Measurements from ENCODE around the gene SEC16A. TPM values are rescaled to one million over a fixed set of nuclear protein-coding genes. Genes with fewer than 3 reads are reported as not detected.

Gene SEC16A
- total RNA-seq, 4 donors from 2014 or later = 58.0 to 89.3 (median 75.0) TPM

- H3K9me3 ChIP-seq = no peaks in the 10 kb centered on the region
- no peak overlapping the region for H3K27ac ChIP-seq
- H3K4me1 ChIP-seq = peaks cover 31% of the 10 kb centered on the region
- WGBS = 66% methylated on average over 11 of the region's 14 CpGs
- no peak for DNase-seq (ENCODE audit: low spot score in 2 of 2)
- H3K27me3 ChIP-seq = no peaks in the 10 kb centered on the region
- no peak overlapping the region for H3K4me3 ChIP-seq
- TF ChIP-seq POLR2A (IDR thresholded peaks at IDR 0.05) = no peak
- no peak for TF ChIP-seq POLR2AphosphoS5 (IDR thresholded peaks at IDR 0.05)
- no peak for TF ChIP-seq EP300 (IDR thresholded peaks at IDR 0.05)
- TF ChIP-seq, protein P1, sequence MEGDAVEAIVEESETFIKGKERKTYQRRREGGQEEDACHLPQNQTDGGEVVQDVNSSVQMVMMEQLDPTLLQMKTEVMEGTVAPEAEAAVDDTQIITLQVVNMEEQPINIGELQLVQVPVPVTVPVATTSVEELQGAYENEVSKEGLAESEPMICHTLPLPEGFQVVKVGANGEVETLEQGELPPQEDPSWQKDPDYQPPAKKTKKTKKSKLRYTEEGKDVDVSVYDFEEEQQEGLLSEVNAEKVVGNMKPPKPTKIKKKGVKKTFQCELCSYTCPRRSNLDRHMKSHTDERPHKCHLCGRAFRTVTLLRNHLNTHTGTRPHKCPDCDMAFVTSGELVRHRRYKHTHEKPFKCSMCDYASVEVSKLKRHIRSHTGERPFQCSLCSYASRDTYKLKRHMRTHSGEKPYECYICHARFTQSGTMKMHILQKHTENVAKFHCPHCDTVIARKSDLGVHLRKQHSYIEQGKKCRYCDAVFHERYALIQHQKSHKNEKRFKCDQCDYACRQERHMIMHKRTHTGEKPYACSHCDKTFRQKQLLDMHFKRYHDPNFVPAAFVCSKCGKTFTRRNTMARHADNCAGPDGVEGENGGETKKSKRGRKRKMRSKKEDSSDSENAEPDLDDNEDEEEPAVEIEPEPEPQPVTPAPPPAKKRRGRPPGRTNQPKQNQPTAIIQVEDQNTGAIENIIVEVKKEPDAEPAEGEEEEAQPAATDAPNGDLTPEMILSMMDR (IDR thresholded peaks at IDR 0.05) = no peak
- peaks cover 57% of the 10 kb centered on the region for H3K36me3 ChIP-seq
Observed at GRCh38 chr9:136404801-136405136, 78.1 kb downstream of the SEC16A start.

DNA sequence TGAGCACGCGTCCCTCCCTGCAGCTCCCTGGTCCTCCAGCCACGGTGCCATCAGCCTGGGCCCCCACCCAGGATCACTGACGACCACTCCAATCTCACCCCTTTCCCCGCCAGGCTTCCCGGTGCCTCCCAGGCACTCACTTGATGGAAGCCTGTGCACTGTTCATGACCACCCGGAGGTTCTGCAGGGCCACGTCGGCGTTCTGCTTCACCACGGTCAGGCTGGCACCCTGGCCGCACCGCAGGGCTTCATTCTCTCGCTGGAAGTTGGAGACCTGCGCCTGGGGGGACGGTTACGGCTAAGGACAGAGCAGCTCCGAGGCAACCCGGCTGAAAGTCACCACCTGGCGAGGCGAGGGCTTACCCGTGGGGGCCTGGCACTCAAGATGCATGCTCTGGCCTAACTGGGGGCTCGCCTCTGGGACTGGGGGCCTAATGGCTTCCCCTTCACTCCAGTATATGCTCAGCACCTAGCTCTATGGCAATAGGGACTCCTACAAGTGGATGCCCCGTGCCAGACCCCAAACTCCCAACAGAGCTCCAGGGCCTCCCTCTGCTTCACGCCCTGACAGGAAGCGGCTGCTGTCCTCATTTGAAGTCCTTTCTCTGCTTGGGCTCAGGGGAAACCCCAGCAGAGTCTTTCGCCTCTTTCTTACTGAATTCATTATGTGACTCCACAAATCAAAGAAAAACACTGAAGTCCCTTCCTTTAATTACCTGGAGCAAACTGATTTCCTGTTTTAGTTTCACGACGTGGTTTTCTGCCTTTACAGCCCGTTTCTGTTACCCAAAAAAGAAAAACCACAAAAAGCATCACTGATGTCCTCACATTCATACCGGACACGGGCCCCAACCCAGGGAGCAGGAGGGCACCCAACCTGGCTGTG, 78.7 kb downstream of the SEC16A start:
- WGBS = 67% methylated on average over 13 of the region's 32 CpGs
- Histone ChIP-seq H3K4me1 (peaks cover 29% of the 10 kb centered on the region), H3K36me3 (peaks cover 57% of the 10 kb centered on the region), H3K9me3 (no peaks in the 10 kb centered on the region), H3K4me3 (no peak overlapping the region), H3K27me3 (no peaks in the 10 kb centered on the region), H3K27ac (no peak overlapping the region)
- TF ChIP-seq POLR2AphosphoS5 (IDR thresholded peaks at IDR 0.05) = no peak
- no peak for TF ChIP-seq POLR2A (IDR thresholded peaks at IDR 0.05)
- TF ChIP-seq, protein P1 (IDR thresholded peaks at IDR 0.05) = no peak
- no peak for TF ChIP-seq EP300 (IDR thresholded peaks at IDR 0.05)
- DNase-seq (ENCODE audit: low spot score in 2 of 2) = no peak

DNA sequence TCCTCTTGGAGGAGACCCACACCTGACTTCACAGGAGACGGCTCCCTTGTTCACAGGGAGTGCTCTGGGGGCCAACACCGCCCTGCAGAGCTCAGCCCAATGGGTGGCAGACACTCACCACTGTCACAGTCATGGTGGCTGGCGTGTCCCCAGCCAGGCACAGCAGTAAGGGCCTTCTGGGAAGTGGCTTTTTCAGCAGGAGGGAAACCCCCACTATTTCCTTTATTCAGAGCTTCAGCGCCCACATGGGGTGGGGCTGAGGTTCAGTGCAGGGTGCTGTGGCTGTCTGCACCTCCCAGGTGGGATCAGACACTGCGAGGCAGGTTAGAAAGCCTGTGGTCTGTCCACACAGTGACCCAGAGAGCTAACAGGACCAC, 79.3 kb downstream of the SEC16A start:
- H3K4me3 ChIP-seq = no peak overlapping the region
- H3K36me3 ChIP-seq = peaks cover 57% of the 10 kb centered on the region
- peaks cover 29% of the 10 kb centered on the region for H3K4me1 ChIP-seq
- no peak overlapping the region for H3K27ac ChIP-seq
- TF ChIP-seq EP300 (IDR thresholded peaks at IDR 0.05) (no peak), POLR2A (IDR thresholded peaks at IDR 0.05) (no peak), POLR2AphosphoS5 (IDR thresholded peaks at IDR 0.05) (no peak)
- TF ChIP-seq, protein P1 (IDR thresholded peaks at IDR 0.05) = no peak
- 78% methylated on average over 4 of the region's 5 CpGs for WGBS
- H3K27me3 ChIP-seq = no peaks in the 10 kb centered on the region
- H3K9me3 ChIP-seq = no peaks in the 10 kb centered on the region
- no peak for DNase-seq (ENCODE audit: low spot score in 2 of 2)

DNA sequence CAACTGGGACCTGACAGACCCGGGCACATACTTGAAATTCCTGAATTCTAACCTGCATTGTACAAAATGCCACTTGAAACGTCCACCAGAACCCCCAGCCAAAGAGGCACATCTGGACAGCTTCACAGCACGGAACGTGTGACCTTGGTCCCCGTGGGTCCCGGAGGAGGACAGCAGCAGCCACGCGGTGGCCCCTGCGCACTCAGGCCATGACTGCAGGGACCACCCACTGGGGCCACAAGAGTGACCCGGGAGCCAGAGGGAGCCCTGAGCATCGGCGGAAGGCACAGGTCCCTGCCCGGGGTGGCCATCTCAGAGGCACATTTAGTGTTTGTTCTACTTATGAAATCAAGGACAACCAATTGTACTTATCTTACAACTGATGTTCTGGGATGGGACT, 80.8 kb downstream of the SEC16A start:
- Histone ChIP-seq H3K27me3 (no peaks in the 10 kb centered on the region), H3K27ac (no peak overlapping the region), H3K36me3 (peaks cover 55% of the 10 kb centered on the region), H3K9me3 (no peaks in the 10 kb centered on the region), H3K4me3 (no peak overlapping the region), H3K4me1 (peaks cover 30% of the 10 kb centered on the region)
- TF ChIP-seq POLR2A (IDR thresholded peaks at IDR 0.05) (no peak), EP300 (IDR thresholded peaks at IDR 0.05) (no peak), POLR2AphosphoS5 (IDR thresholded peaks at IDR 0.05) (no peak)
- TF ChIP-seq, protein P1 (IDR thresholded peaks at IDR 0.05) = no peak
- 77% methylated on average over 13 of the region's 13 CpGs for WGBS
- DNase-seq (ENCODE audit: low spot score in 2 of 2) = no peak

- H3K9me3 ChIP-seq = no peaks in the 10 kb centered on the region
- no peak for TF ChIP-seq EP300 (IDR thresholded peaks at IDR 0.05)
- TF ChIP-seq, protein P1 (IDR thresholded peaks at IDR 0.05) = no peak
- TF ChIP-seq POLR2A (IDR thresholded peaks at IDR 0.05) = no peak
- no peak for TF ChIP-seq POLR2AphosphoS5 (IDR thresholded peaks at IDR 0.05)
- peaks cover 30% of the 10 kb centered on the region for H3K4me1 ChIP-seq
- H3K27me3 ChIP-seq = no peaks in the 10 kb centered on the region
- 85% methylated on average over 17 of the region's 18 CpGs for WGBS
- no peak overlapping the region for H3K27ac ChIP-seq
- no peak for DNase-seq (ENCODE audit: low spot score in 2 of 2)
- peaks cover 55% of the 10 kb centered on the region for H3K36me3 ChIP-seq
- no peak overlapping the region for H3K4me3 ChIP-seq
Observed at GRCh38 chr9:136401173-136401922, 81.5 kb downstream of the SEC16A start.

All from suprapubic skin (tissue), 4 donors.